NCI-H1930 (cell line): ENCODE measurements around the gene C3orf49.

Experiments
- DNase-seq, 2 experiments: peaks; one replicate each; lab custom pipeline; 2025; lab: John Stamatoyannopoulos, UW

Gene C3orf49

DNA sequence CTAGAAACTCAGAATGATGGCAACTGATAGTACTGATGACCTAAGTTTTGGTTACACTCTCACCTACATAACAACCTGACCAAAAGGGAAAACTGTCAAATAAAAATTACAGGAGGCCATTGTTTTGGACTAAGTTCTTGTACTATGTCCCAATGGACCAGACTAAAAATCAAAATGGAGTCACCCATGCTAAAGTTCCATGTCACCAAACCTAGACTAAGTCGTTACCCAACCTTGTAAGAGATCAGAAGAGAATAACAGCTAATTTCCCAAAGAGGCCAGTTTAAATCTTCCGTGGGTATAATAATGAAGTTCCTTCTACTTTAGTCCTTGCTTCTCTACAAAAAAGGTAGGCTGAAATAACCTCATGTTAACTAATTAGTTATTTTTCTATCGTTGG, 32.2 kb downstream of the C3orf49 start:
- no peak for DNase-seq

DNA sequence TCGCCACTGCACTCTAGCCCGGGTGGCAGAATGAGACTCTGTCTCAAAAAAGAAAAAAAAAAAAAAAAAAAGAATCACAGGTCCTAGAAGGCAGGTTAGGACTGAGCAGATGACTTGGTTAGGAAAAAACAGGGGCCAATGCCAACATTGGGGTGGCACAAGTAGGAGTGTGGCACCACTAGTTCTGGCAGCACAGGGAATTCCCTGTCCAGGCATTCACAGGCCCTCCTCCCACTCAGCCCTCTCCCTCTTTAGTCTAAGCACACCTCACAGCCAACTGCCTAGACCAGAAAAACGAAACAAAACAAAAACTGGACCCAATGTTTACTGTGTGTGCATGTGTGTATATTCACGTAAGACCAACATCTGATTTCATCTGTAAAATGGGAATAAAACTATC, 34.0 kb downstream of the C3orf49 start:
- DNase-seq: no peak

DNA sequence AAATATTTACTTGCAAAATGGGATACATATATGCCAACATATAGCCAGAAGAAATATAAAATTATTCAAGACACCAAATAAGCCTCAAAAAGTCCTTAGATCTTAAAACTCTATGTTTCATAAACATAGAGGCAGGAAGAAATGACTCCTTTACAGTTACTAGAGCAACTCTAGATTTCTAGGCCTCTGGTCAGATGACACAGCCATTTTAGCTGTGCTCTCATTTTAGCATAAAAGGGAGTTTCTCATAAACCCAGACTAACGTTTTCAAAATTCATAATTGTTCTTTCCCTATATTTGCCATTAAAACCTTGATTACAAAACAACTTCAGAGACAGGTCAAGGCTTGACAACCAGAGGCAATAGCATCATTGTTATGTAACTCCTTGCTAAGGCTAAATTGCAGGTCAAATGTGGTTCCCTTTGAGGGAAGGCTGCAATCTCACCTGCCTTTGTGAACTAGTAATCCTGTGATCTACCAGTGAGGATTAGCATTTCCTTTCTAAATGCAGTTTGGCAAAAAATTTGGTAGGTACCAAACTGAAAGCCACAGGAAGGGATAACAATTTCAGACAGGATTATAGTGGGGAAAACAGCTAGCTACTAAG, 36.3 kb downstream of the C3orf49 start:
- peak; percentile 4 to 27 for DNase-seq

DNA sequence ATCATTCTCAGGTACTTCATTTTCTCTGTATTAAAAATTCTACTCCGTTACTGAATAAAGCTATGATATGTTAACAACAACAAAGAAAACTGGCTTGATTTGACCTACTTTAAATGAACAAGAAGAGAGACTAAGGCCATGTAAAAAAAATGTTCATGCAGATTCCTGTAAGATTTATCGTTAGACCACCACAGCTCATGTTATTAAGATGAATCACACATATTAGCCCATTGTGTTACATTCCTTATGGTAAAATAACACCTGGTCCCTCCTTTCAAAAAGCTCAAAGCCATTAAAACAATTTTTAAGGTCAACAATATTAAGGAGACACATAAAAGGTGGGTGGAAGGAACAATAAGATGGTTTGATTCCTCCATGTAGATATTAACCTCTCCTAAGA, 38.2 kb downstream of the C3orf49 start:
- DNase-seq: peak; percentile 3 to 12

DNA sequence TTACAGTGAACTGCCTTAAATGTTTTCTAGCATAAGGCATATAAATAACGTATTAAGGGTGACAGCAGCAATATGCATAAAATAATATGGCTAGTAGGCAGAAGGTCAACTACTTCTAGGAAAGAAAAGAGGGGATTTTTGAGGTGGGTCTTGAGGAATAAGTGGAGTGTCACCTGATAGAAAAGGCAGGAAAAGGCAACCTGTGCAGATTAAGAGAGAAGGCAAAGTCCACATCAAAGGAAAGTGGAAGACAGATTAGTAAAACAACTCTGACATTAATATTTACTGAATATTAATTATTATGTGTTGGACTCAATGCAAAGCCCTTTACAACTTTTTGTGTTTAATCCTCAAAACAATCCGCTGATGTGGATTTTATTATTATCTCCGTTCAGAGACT, 41.7 kb downstream of the C3orf49 start:
- DNase-seq: no peak

DNA sequence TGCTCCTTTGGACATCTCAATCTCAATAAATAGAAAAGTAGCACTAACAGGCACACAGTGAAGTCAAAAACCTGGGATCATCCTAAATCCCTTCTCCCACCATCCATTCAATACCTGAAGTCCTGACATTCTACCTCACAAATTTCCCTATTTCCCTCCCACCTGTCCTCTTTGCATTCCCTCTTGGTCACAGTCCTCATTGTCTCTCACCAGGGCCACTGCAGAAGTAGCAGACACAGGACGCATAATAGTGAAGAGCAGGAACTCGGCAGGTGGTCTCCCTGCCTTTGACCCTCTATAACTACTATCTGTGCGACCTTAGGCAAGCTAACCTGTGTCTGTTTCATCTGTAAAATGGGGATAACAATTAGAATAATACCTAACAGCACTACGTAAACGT, 42.2 kb downstream of the C3orf49 start:
- DNase-seq: no peak

DNA sequence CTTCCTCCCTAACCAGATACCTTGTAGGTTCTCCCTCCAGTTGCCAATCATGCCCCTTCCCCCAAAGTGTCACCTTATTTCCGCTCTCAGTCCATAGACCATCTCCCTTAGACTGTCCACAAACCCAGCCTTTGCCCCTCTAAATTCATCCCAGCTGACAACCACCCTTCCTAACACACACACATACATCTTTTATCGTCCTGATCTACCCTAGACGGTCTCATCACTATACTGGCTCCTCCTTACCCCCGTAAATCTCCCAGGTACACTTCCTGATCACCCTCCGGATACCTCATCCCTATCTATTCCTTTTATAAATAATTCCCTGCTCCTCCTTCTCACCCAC, 43.7 kb downstream of the C3orf49 start:
- no peak for DNase-seq

DNA sequence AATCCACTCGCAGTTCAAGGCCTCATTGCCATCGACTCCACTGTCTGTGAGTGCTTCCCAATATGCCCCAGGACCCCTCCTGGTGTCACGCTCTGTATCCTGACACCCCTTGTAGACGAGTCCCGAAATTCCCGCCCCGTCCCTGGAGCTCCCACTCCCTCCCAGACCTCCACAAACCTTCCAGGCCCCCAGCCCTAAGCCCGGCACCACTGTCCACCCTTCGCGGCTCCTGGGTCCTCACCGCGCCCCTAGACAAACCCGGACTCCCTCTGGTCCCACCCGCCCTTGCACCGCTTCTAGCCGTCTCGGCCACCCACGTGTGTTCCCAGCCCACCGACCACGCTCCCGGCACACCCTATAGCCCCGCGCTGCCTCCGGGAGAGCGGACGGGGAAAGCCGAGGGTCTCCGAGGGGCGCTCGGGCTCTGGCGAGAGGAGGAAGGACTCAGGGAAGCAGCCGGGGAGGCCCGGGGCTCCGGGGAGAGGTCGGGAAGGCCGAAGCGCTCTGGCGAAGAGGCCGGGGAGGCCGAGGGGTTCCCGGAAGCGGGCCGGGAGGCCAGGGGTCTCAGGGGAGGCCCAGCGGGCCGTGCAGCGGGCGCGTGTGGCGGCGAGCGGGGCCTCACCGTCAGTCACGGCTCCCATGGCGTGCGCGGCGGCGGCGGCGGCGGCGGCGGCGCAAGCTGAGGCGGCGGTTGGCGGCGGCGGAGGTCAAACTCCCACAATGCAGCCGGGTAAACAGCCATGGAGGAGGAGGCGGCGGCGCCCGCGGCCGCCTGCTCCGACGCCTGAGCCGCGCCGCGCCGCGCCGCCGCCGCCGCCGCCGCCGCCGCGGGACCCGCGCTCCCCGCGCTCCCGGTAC, 44.3 kb downstream of the C3orf49 start, which contains the start of the genes ATXN7 and THOC7:
Gene ATXN7 (plus strand): TSS at position 718 of the 858 bp plus-strand sequence. CDS start 48,732 bp downstream, outside the sequence.
Gene THOC7 (minus strand): TSS at position 656 of the 858 bp plus-strand sequence. CDS start 15 bp downstream, at position 641.
- peak; percentile 19 to 32 for DNase-seq

DNA sequence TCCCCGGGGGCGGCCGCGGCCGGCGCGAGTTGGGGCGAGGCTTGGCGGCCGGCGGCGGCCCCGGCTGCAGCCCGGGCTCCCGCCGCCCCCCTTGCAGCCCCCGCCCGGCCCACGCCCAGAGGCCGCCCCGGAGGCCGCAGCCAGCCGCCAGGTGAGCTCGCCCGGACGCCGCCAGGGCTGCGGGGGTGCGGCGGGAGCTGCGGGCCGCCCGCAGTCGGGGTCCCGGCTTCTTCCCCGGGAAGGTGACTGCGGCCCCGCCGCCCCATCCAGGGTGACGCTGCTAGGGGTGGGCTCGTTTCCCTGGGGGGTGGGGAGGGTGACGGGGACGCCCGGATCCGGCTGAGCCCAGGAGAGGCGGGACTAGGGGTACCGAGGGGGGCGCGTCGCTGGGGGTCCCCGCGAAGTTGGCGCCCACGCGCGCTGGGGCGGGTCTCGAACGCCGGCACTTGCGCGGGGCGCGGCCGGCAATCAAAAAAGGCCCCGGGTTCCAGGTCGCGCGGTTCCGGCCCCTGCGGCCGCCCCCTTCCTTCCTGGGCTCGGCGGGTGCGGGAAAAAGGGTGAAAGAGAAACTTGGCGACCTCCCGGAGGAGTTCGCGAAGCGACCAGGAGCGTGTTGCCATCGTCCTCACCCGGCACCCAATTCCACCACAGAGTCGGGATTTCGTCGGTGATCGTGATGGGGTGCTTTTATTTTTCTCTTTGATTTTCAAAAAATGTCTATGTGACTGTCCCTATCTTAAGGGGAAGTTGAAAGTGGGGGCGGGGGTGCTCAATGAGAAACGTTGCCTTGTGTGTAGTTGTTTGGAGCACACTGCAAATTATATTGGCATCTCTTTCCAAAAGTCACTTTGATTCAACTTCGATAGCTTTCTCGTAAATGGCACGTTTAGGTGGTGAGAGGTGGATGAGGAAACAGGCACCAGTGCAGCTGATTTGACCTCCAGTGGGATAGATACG, 45.2 kb downstream of the C3orf49 start:
- DNase-seq: no peak

DNA sequence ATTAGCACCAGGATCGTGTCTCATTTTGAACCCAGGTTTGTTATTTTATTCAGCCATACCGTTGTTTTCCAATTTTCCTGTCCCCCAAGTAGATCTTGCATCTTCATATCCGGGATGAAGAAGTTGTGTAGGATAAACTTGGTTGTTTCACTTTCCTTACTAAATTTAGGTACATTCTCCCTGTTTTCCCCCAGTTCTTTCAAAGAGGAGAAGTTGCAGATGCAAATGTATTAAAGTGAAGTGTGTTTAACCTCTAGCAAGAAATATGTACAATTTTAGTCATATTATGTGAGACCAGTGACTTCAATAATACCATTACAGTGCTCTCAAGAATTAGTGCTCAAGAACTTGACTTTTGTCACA, 45.8 kb downstream of the C3orf49 start:
- DNase-seq: no peak

DNA sequence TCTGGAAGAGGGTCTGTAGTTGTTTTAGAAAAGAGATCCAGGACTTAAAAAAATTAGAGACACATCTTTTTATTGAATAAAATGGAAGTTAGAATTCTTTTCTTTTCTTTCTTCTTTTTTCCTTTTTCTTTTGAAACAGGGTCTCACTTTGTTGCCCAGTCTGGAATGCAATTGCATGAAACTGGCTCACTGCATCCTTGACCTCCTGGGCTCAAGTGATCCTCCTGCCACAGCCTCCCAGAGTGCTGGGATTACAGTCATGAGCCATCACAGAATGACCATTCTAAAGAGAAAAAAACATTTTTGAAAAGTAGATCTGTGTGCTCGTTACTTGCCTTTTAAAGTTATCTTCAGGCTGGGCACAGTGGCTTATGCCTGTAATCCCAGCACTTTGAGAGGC, 48.1 kb downstream of the C3orf49 start:
- DNase-seq: no peak

DNA sequence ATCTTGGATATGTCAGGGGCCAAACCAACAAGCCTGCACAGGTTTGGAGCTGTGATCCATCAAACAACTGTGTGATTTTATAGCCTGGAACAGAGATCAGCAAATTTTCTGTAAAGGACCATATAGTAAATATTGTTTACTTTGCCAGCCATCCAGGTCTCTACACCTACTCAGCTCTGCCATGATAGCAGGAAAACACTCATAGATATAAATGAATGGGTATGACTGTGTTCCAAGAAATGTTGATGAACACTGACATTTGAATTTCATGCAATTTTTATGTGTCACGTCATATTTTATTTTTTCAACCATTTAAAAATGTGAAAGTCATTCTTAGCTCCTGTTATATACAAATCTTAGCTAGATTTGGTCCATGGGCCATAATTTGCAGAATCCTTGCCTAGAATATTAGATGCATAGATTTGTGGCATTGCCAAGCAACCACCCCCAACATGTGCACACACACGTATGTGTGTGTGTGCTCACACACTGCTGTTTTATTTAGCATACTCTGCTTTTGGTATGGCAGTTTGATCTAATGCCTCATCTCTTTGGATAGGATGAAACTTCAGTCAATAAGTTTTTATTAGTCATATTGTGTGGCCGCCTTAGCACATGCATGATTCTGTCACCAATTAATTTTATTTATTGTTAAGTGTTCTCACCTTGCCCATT, 51.0 kb downstream of the C3orf49 start:
- DNase-seq: no peak

DNA sequence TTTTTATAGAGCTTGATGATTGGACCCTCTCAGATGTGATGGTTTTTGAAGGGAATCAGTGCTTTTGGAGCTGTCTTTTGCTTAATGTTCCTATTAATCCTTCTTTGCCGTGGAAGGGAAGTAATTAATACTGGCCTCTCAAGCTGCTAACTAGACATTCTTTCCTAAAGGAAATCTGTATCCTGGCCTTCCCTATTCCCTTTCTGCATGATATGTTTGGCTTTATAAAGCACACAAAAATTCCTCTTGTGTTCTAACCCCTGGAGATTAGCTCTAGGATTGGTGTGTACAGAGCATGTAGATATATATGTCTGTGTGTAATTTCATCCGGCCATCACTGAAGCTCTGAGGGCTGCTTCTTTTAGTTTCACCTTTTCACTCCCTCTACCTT, 51.5 kb downstream of the C3orf49 start:
- no peak for DNase-seq

DNA sequence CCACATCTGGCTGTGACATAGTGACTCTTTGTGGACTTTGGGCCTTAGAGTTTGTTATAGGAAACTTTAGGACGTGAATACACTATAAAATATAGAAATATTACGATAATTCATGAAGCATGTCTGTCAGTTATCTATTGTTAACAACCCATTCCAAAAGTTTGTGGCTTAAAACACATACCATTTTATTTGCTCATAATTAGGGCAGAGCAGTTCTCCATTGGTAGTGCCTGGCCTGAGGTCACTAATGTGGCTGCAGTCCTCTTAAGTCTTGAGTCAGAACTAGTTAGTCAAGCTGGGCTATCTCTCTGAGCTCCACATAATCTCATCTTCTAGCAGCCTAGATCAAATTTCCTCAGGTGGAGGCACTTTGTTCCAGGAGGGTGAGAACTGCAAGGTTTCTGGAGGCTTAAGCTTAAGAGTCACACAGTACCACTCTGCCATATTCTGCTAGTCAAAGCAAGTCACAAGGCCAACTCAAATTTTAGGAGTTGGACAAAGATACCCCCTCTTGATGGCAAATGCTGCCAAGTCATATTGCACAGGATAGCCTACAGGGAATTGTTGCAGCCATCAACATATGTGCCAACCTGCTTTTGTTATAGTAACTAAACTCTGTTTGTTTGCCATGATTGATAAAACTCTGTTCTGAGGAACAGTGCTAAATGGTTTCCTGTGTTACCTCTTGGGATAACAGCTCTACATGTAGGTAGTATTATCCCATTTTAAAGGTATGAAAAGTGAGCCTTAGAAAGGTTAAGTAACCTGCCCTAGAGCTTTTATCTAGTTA, 53.2 kb downstream of the C3orf49 start:
- no peak for DNase-seq

DNA sequence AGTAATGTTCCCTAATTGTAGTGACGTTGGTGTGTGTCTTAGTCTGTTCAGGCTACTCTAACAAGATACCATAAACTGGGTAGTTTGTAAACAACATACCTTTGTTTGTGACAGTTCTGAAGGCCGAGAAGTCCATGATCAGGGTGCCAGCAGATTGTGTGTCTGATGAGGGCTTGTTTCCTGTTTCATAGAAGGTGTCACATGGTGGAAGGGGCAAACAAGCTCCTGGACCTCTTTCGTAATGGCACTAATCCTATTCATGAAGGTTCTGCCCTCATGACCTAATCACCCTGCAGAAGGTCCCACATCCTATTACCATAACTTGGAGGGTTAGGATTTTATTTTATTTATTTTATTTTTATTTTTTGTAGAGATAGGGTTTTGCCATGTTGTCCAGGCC, 55.7 kb downstream of the C3orf49 start:
- DNase-seq: no peak

DNA sequence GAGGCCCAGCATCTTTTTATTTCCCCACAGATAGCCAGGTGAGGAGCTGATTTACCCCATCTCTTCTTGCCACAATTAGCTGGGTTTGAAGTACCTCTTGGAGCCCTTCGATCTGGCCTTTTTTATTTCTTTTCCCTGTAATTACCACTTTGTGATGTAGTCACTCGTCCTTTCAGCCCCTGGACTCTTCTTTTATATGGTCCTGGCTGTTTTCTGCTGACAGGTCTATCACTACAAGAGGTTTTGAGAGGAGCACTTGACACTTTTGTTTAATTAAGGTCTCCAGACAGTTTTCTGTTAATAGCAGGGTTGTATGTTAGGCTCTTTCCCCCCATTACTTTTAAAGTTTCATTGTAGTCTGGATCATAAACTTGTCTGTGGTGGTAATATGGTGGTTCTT, 56.4 kb downstream of the C3orf49 start:
- DNase-seq: no peak

DNA sequence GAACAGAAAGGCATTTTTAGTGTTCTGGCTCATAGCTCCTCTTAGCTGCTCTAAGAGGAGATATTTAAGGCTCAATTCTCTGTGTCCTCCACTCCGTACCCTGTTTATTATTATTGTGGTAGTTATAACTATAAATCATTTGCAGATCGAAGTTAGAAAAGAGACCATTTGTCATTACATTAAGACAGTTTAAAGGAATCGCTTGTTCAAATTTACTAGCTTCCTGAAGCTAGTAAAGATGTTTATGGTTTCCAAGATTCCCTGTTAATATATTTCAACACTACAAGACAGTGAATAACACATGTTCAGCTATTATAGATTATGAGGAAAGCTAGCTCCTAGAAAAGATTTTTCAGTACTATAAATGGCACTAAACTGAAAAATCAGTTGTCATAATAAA, 57.2 kb downstream of the C3orf49 start:
- DNase-seq: no peak

DNA sequence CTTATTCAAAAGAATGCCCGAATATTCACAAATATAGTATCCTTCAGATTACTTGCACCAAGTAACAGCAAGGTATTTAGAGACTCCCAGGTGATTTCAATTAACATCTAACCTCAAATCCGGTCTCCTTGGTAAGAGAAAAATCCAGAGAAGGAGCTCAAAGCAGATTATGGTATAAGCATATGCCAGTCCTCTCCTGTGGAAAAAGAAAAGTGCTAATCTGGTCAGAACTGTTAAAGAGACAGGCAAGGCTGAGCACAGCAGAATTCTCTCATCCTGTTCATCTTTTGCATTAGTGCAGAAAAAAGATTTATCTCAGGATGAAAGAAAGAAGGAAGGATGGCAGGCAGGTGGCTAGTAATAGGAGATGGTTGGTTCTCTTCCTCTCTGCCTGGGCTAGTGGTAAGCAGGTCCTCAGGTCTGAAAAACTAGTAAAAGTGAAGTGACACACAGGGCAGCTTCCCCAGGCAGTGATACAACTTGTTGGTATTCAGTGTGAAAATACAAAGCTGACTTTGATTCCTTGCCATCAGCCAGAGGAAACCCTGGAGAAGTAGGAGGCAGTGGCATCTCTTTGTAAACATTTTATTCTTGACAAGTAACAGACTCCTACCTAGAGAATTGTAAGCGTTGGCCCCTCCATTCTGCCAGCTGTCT, 58.8 kb downstream of the C3orf49 start:
- no peak for DNase-seq

DNA sequence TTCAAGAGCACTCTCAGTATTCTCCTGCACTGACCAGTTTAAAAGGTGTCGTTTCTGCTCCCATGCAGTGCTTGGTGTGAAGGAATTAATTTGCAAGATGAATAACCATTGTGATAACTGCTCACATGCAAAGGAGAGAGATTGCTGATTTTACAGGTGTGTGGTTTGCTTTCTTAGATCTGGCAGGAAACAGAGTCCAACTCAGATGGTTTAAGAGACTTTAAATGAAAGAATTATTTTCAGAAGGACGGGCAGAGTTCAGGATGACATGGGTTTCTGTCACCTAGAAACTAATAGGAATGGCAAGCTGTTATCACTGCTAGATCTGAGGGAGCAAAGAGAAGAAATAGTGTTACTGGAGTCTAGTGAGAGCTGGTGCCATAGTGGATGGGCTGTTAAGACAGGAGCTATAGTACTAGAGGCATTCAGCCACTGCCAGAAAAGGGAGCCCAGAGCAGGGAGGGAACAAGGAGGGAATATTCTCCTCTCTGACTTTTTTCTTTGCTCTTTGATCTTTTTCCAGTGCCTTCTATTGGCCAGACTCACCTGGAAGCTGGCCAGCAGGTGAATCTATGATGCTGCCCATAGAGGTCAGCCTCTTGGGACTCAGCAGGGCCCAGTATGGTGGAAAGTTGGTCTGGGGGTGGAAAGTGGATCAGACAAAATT, 59.4 kb downstream of the C3orf49 start:
- no peak for DNase-seq

DNA sequence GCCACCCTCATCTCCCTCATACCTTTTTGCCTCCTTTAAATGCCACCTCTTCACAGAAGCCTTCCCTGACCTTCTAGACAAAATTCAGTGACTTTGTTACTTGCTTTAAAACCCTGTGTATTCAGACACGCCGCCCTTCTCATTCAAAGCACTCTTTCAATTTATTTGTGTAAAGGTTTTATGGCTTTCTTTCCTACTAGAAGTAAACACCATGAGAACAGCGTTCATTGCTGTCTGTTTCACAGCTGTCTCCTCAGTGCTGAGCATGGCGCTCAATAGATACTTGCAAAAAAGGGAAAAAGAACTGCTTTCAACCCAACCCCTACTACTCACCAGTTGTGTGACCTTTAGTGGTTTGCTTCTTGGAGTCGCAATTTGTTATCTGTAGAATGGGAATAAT, 61.6 kb downstream of the C3orf49 start:
- DNase-seq: no peak
